Epithelial cell of proximal tubule (primary cell): Measurements from ENCODE around the gene CHTOP. TPM values are rescaled to one million over a fixed set of nuclear protein-coding genes. Genes with fewer than 3 reads are reported as not detected.

Experiments
- DNase-seq: peaks from one replicate; pipeline ENCODE4 v3.0.0-alpha.2; 2011; ENCODE audit warnings: low read depth
- H3K4me3 ChIP-seq: 2 replicates; pipeline ENCODE4 v1.5.1; 2011; ENCODE audit warnings: low read depth, mild to moderate bottlenecking, low read length
- total RNA-seq: library from RNA; depleted of rRNA; stranded (reverse); fragments of >200 nt; gene quantifications from 2 replicates; pipeline ENCODE4 v1.2.3, GENCODE V29; 2015
- TF ChIP-seq, protein P1 (sequence below): conservative IDR thresholded peaks from 2 replicates; pipeline ENCODE4 v1.5.1; 2012; ENCODE audit warnings: low read depth, mild to moderate bottlenecking, low read length

CHTOP gene
- total RNA-seq, 1 donor from 2014 or later: 64.7 TPM

GRCh38 chr1:153655333-153655732 is 21.5 kb downstream of the CHTOP start:
- TF ChIP-seq, protein P1, sequence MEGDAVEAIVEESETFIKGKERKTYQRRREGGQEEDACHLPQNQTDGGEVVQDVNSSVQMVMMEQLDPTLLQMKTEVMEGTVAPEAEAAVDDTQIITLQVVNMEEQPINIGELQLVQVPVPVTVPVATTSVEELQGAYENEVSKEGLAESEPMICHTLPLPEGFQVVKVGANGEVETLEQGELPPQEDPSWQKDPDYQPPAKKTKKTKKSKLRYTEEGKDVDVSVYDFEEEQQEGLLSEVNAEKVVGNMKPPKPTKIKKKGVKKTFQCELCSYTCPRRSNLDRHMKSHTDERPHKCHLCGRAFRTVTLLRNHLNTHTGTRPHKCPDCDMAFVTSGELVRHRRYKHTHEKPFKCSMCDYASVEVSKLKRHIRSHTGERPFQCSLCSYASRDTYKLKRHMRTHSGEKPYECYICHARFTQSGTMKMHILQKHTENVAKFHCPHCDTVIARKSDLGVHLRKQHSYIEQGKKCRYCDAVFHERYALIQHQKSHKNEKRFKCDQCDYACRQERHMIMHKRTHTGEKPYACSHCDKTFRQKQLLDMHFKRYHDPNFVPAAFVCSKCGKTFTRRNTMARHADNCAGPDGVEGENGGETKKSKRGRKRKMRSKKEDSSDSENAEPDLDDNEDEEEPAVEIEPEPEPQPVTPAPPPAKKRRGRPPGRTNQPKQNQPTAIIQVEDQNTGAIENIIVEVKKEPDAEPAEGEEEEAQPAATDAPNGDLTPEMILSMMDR: no peak
- H3K4me3 ChIP-seq: no peak overlapping the region
- no peak for DNase-seq

DNA sequence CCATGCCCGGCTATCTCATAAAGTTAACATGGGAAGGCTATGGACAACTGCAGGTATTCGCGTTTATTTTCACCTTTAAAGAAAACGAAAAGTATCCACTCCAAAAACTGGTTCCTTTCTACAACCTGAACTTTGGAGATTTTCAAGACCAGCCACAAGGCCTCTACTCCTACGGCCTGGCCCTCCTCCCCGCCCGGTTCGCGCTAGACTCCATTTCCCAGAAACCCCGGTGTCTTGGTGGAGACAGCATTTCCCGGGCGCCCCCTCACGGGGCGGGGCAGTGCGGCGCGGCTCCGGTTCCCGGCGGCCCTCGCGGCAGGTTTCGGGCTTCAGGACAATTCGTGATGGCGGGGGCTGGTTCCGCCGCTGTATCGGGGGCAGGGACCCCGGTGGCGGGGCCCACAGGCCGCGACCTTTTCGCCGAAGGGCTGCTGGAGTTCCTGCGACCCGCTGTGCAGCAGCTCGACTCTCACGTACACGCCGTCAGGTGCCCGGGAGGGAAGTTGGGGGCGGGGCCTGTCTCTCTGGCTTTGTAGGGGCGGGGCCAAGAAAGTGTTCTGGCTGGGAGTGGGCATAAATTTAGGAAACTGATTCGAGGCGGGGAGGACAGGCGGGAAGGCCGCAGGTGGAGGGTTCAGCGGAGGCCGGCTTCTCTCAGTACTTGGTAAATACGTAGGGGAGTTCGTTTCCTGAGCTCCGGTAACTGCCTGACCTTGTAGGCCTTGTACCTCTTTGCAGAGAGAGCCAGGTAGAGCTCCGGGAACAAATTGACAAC is 24.7 kb downstream of the CHTOP start, which contains the start of gene SNAPIN:
Gene SNAPIN, plus strand, starts transcription at position 304 of the 775 bp plus-strand sequence. Its CDS starts 41 bp downstream, at position 345.
- H3K4me3 ChIP-seq: peak within 1 kb of the TSS; percentile 96
- TF ChIP-seq, protein P1: peak; percentile 21
- no peak for DNase-seq

- peak overlapping the region; percentile 96 for H3K4me3 ChIP-seq
- TF ChIP-seq, protein P1: no peak
- DNase-seq: no peak
Measured at GRCh38 chr1:153659175-153659534, 25.3 kb downstream of the CHTOP start.

DNA sequence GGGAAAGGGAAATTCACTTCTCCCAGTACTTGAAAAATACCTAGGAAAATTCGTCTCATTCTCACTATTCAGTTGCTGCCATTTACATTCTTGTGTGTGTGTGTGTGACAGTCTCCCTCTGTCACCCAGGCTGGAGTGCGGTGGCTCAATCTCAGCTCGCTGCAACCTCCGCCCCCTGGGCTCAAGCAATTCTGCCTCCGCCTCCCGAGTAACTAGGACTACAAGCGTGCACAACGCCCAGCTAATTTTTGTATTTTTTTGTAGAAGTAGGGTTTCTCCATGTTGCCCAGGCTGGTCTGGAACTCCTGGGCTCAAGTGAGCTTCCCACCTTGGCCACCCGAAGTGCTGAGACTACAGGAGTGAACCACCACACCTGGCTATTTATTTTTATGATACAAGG is 25.8 kb downstream of the CHTOP start:
- TF ChIP-seq, protein P1: no peak
- peak overlapping the region; percentile 96 for H3K4me3 ChIP-seq
- DNase-seq: no peak

- TF ChIP-seq, protein P1: no peak
- DNase-seq: no peak
- H3K4me3 ChIP-seq: no peak overlapping the region
Measured at GRCh38 chr1:153661111-153661708, 27.3 kb downstream of the CHTOP start.

DNA sequence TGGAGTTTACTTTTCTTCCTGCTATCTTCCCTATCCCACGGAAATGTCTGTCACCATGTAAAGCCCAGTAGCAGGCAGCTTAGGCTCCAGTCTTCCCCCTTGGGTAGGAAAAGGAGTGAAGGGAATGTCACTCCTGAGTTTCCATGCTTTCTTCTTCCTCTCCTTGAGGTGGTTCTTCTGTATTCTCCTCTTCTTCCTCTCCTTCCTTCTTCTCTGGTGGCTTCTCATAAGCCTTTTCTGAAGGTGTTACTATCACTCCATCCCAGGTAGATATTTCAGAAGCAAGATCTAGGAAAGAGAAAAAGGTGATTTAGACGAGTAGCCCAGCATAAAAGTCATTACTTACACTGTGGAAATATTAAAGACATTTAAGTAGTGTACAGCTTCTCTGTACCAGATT is 28.4 kb downstream of the CHTOP start:
- no peak overlapping the region for H3K4me3 ChIP-seq
- DNase-seq: no peak
- TF ChIP-seq, protein P1: no peak
